ENCODE measurements around the gene OVAAL. TPM values are rescaled to one million over a fixed set of nuclear protein-coding genes. Genes with fewer than 3 reads are reported as not detected.

The OVAAL gene
- total RNA-seq, 6 experiments from 2014 or later = not detected

- TF ChIP-seq CTCF (IDR thresholded peaks at IDR 0.05) (no peak), POLR2A (IDR thresholded peaks at IDR 0.05) (no peak)
- intact Hi-C loops (cut with DNase I) = no loop called here
- H3K9me3 ChIP-seq = no peaks in the 10 kb centered on the region
- no peak overlapping the region for H3K27ac ChIP-seq
- no peaks in the 10 kb centered on the region for H3K36me3 ChIP-seq
- H3K4me1 ChIP-seq = no peaks in the 10 kb centered on the region
- WGBS (ENCODE audit: insufficient coverage, low coverage, low lambda C conversion rate, missing lambda C conversion rate) = 55% methylated on average over 4 of the region's 4 CpGs
- no peaks in the 10 kb centered on the region for H3K27me3 ChIP-seq
- no peak for DNase-seq
- ATAC-seq = no peak
- H3K4me3 ChIP-seq = no peak overlapping the region
Observed at GRCh38 chr1:180572760-180573159, 14.0 kb downstream of the OVAAL start.

GRCh38 chr1:180574031-180574713, 15.4 kb downstream of the OVAAL start:
- Histone ChIP-seq H3K36me3 (no peaks in the 10 kb centered on the region), H3K27ac (no peak overlapping the region), H3K27me3 (no peaks in the 10 kb centered on the region), H3K4me1 (no peaks in the 10 kb centered on the region), H3K4me3 (no peak overlapping the region), H3K9me3 (no peaks in the 10 kb centered on the region)
- ATAC-seq (peak in 1 of 4 donors; percentile 23), DNase-seq (no peak)
- intact Hi-C loops (cut with DNase I) = no loop called here
- WGBS (ENCODE audit: insufficient coverage, low coverage, low lambda C conversion rate, missing lambda C conversion rate) = 59% methylated on average over 4 of the region's 4 CpGs
- TF ChIP-seq POLR2A (IDR thresholded peaks at IDR 0.05) (no peak), CTCF (IDR thresholded peaks at IDR 0.05) (no peak)

GRCh38 chr1:180577361-180577760, 18.6 kb downstream of the OVAAL start:
- no peak overlapping the region for H3K27ac ChIP-seq
- intact Hi-C loops (cut with DNase I) = no loop called here
- H3K9me3 ChIP-seq = no peaks in the 10 kb centered on the region
- H3K27me3 ChIP-seq = no peaks in the 10 kb centered on the region
- no peak for DNase-seq
- H3K36me3 ChIP-seq = no peaks in the 10 kb centered on the region
- no peak overlapping the region for H3K4me3 ChIP-seq
- no peaks in the 10 kb centered on the region for H3K4me1 ChIP-seq
- TF ChIP-seq CTCF (IDR thresholded peaks at IDR 0.05) (no peak), POLR2A (IDR thresholded peaks at IDR 0.05) (no peak)
- WGBS (ENCODE audit: insufficient coverage, low coverage, low lambda C conversion rate, missing lambda C conversion rate) = 80% methylated on average over 3 of the region's 3 CpGs
- no peak for ATAC-seq

GRCh38 chr1:180579961-180580611, 21.3 kb downstream of the OVAAL start:
- H3K36me3 ChIP-seq = no peaks in the 10 kb centered on the region
- H3K27ac ChIP-seq = no peak overlapping the region
- DNase-seq (peak; percentile 74 to 82 (median 74)), ATAC-seq (peak; percentile 74 to 100 (median 84))
- intact Hi-C loops (cut with DNase I) = no loop called here
- H3K9me3 ChIP-seq = no peaks in the 10 kb centered on the region
- H3K4me3 ChIP-seq = no peak overlapping the region
- WGBS (ENCODE audit: insufficient coverage, low coverage, low lambda C conversion rate, missing lambda C conversion rate) = 63% methylated on average over 6 of the region's 6 CpGs
- H3K27me3 ChIP-seq = no peaks in the 10 kb centered on the region
- no peaks in the 10 kb centered on the region for H3K4me1 ChIP-seq
- TF ChIP-seq CTCF (IDR thresholded peaks at IDR 0.05) = no peak
- TF ChIP-seq POLR2A (IDR thresholded peaks at IDR 0.05) = no peak

All from right lobe of liver (tissue), 6 donors.